OCI-LY3 (cell line): ENCODE measurements around the gene SLC25A13.

Experiments used
- H2AFZ ChIP-seq: fragments of 200-600, 300-600 bp; shearing (Covaris generic); 2 replicates; pipeline ENCODE4 v1.6.0; 2014; ENCODE audit warnings: antibody characterized with exemption, low read depth, low read length
- H3K27ac ChIP-seq: fragments of 200-600, 300-600 bp; sonication (generic); 2 replicates; pipeline ENCODE4 v1.5.1; 2014; ENCODE audit warnings: mild to moderate bottlenecking, low read length, moderate library complexity, mixed read lengths
- H3K27me3 ChIP-seq: fragments of 200-600, 300-600 bp; sonication (generic); 2 replicates; pipeline ENCODE4 v1.6.1; 2014; ENCODE audit warnings: low read depth, low read length, mixed read lengths
- H3K36me3 ChIP-seq: fragments of 200-600, 300-600 bp; sonication (generic); replicated peaks from 2 replicates; pipeline ENCODE3; 2014; ENCODE audit warnings: low read depth, low read length, mixed read lengths
- H3K4me1 ChIP-seq: fragments of 300-600, 200-600 bp; sonication (generic); 2 replicates; pipeline ENCODE4 v1.6.1; 2014; ENCODE audit warnings: low read length, mixed read lengths
- H3K4me2 ChIP-seq: fragments of 200-600, 300-600 bp; sonication (generic); 2 replicates; pipeline ENCODE4 v1.6.1; 2014; ENCODE audit warnings: low read length, mixed read lengths
- H3K4me3 ChIP-seq: fragments of 300-600, 200-600 bp; sonication (generic); 2 replicates; pipeline ENCODE4 v1.5.1; 2014; ENCODE audit warnings: antibody characterized with exemption, mild to moderate bottlenecking, low read length, moderate library complexity
- H3K79me2 ChIP-seq: fragments of 300-600, 200-600 bp; shearing (Covaris generic); 2 replicates; pipeline ENCODE4 v1.6.1; 2014; ENCODE audit warnings: mild to moderate bottlenecking, low read length, mixed read lengths
- H3K9ac ChIP-seq: fragments of 300-600, 200-600 bp; shearing (Covaris generic); 2 replicates; pipeline ENCODE4 v1.6.0; 2014; ENCODE audit warnings: mild to moderate bottlenecking, low read length, moderate library complexity
- H3K9me3 ChIP-seq: fragments of 200-600, 300-600 bp; shearing (Covaris generic); 2 replicates; pipeline ENCODE4 v1.6.1; 2014; ENCODE audit warnings: low read length, mixed read lengths; ENCODE audit not compliant: insufficient read depth
- H4K20me1 ChIP-seq: fragments of 200-600, 300-600 bp; sonication (generic); 2 replicates; pipeline ENCODE4 v1.6.1; 2016; ENCODE audit warnings: low read length, mixed read lengths; ENCODE audit not compliant: insufficient read depth
- EZH2phosphoT487 ChIP-seq: fragments of 200-600 bp; shearing (Covaris generic); IDR thresholded peaks from 2 replicates; pipeline ENCODE4 v1.6.1; 2018; ENCODE audit warnings: antibody characterized with exemption, mixed run types, low read depth
- TF ChIP-seq, protein P1 (sequence below): fragments of 200-600, 300-600 bp; sonication (generic); IDR thresholded peaks from 2 replicates; pipeline ENCODE4 v1.5.1; 2014; ENCODE audit warnings: antibody characterized with exemption, low read length, low read depth

SLC25A13 gene

DNA sequence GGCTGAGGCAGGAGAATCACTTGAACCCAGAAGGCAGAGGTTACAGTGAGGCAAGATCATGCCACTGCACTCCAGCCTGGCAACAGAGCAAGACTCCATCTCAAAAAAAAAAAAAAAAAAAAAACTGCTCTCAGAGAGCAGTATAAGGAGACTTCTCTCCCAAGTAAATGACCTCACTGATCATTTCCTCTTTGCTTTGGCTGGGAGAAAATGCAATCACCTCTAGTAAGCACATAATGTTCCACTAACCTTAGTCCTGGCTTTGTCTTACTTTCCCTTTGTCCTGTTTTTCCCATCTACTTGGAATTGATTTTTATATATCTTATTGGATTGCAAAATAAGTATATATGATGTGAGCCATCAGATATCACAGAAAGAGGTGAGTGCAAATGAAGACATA is 2.5 kb downstream of the SLC25A13 start:
- H3K4me1 ChIP-seq, result peaks cover 24% of the 10 kb centered on the region
- peaks cover 6% of the 10 kb centered on the region for H3K36me3 ChIP-seq
- H3K4me2 ChIP-seq, result no peak overlapping the region
- peaks cover 71% of the 10 kb centered on the region for H3K79me2 ChIP-seq
- no peak for TF ChIP-seq EZH2phosphoT487
- TF ChIP-seq, protein P1, sequence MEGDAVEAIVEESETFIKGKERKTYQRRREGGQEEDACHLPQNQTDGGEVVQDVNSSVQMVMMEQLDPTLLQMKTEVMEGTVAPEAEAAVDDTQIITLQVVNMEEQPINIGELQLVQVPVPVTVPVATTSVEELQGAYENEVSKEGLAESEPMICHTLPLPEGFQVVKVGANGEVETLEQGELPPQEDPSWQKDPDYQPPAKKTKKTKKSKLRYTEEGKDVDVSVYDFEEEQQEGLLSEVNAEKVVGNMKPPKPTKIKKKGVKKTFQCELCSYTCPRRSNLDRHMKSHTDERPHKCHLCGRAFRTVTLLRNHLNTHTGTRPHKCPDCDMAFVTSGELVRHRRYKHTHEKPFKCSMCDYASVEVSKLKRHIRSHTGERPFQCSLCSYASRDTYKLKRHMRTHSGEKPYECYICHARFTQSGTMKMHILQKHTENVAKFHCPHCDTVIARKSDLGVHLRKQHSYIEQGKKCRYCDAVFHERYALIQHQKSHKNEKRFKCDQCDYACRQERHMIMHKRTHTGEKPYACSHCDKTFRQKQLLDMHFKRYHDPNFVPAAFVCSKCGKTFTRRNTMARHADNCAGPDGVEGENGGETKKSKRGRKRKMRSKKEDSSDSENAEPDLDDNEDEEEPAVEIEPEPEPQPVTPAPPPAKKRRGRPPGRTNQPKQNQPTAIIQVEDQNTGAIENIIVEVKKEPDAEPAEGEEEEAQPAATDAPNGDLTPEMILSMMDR, result no peak
- peaks cover 36% of the 10 kb centered on the region for H4K20me1 ChIP-seq
- no peaks in the 10 kb centered on the region for H3K9me3 ChIP-seq
- H3K4me3 ChIP-seq, result no peak overlapping the region
- no peak overlapping the region for H3K9ac ChIP-seq
- H2AFZ ChIP-seq, result no peak overlapping the region
- H3K27me3 ChIP-seq, result no peaks in the 10 kb centered on the region
- H3K27ac ChIP-seq, result no peak overlapping the region

DNA sequence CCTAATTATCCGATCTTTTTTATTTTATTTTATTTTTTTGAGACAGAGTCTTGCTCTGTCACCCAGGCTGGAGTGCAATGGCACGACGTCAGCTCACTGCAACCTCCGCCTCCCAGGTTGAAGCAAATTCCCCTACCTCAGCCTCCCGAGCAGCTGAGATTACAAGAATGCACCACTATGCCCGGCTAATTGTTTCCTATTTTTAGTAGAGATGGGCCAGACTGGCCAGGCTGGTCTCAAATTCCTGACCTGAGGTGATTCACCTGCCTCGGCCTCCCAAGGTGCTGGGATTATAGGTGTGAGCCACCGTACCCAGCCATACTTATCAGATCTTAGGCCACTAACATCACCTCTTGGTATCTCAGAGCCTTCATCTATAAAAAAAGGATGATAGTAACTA is 4.9 kb downstream of the SLC25A13 start:
- Histone ChIP-seq H4K20me1 (peaks cover 53% of the 10 kb centered on the region), H2AFZ (no peak overlapping the region), H3K4me1 (peaks cover 16% of the 10 kb centered on the region), H3K27ac (no peak overlapping the region), H3K27me3 (no peaks in the 10 kb centered on the region), H3K79me2 (peaks cover 93% of the 10 kb centered on the region), H3K4me2 (no peak overlapping the region), H3K4me3 (no peak overlapping the region), H3K9ac (no peak overlapping the region), H3K9me3 (no peaks in the 10 kb centered on the region), H3K36me3 (peaks cover 9% of the 10 kb centered on the region)
- TF ChIP-seq, protein P1, result no peak
- TF ChIP-seq EZH2phosphoT487, result no peak

DNA sequence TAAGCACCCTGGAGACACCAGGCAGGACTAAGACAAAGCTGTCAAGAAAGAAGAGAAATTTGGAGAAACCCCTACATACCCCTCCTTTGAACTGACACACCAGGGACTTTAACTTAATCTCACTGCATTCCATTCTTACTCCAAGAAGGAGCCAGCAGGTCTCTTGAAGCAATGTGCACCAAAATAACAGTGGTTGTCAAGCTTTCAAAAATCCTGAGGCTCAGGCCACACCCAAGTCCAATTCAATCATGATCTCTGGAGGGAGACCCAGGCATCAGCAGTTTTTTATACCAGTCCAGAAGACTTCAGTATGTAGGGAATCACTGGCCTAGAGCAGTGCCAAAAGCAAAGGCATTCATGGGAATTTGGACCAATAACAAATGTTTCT is 6.8 kb downstream of the SLC25A13 start:
- no peak overlapping the region for H3K27ac ChIP-seq
- H3K9ac ChIP-seq, result no peak overlapping the region

DNA sequence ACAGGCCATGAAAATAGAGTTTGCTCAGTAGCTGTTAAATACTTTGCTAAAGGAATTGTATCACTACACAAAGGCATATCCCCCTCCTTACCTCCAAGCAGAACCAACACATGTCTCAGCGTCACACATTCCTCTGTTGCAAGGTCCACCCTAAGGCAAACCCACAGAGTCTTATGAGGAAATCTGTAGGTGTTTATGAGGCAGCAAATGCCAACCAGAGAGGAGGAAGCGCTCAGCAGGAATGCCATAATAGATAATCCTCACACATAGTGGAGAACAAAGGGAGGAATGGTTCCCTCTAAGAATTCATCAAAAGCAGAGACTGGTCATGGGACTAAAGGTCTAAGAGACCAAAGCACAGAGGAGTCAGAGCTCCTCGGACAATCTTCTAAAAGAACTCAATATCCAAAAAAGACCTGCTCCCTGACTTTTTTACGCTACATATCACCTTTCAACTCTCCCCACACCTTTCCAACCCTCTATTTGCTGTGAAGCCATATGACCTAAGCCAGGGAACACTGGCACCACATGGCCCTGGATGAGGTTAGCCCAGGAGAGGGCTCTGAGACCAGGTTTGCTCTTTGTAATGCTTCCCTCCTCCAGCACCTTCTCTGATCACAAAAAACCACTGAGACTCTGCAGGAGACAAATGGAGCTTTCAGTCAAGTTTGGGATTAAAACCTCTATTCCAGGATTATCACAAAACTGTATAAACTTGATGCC is 7.3 kb downstream of the SLC25A13 start:
- no peak overlapping the region for H2AFZ ChIP-seq
- H3K4me1 ChIP-seq, result peaks cover 2% of the 10 kb centered on the region; the same call in 1 of the 2 replicates
- no peak overlapping the region for H3K9ac ChIP-seq
- peaks cover 70% of the 10 kb centered on the region for H4K20me1 ChIP-seq
- no peak overlapping the region for H3K27ac ChIP-seq
- TF ChIP-seq, protein P1, result no peak
- no peak for TF ChIP-seq EZH2phosphoT487
- peaks cover 95% of the 10 kb centered on the region for H3K79me2 ChIP-seq
- no peak overlapping the region for H3K4me3 ChIP-seq
- H3K4me2 ChIP-seq, result no peak overlapping the region
- H3K36me3 ChIP-seq, result peaks cover 15% of the 10 kb centered on the region
- no peaks in the 10 kb centered on the region for H3K9me3 ChIP-seq
- no peaks in the 10 kb centered on the region for H3K27me3 ChIP-seq

More for the DNA sequence above, 6.8 kb downstream of the SLC25A13 start:
- Histone ChIP-seq H3K4me2 (no peak overlapping the region), H2AFZ (no peak overlapping the region), H3K4me1 (peaks cover 6% of the 10 kb centered on the region), H3K79me2 (peaks cover 95% of the 10 kb centered on the region), H3K27me3 (no peaks in the 10 kb centered on the region), H4K20me1 (peaks cover 65% of the 10 kb centered on the region), H3K36me3 (peaks cover 13% of the 10 kb centered on the region), H3K9me3 (no peaks in the 10 kb centered on the region), H3K4me3 (no peak overlapping the region)
- TF ChIP-seq, protein P1, result no peak
- TF ChIP-seq EZH2phosphoT487, result no peak
